Nephron (organoid): ENCODE data around the gene MAP3K20.

ENCODE experiments used
- H3K27ac Mint-ChIP-seq, 3 experiments: 2 replicates each; pipeline ENCODE4 v1.8.0; 2020; ENCODE audit warnings: mixed read lengths in 3 of 3, mild to moderate bottlenecking in 2 of 3, moderate library complexity in 1 of 3
- H3K27me3 Mint-ChIP-seq: 2 replicates; pipeline ENCODE4 v1.8.0; 2021; ENCODE audit warnings: low read depth, mild to moderate bottlenecking, moderate library complexity, mixed read lengths
- H3K36me3 Mint-ChIP-seq: 2 replicates; pipeline ENCODE4 v1.8.0; 2020; ENCODE audit warnings: low read depth, mixed read lengths
- H3K4me1 Mint-ChIP-seq: 2 replicates; pipeline ENCODE4 v1.8.0; 2020; ENCODE audit warnings: mixed read lengths
- H3K4me3 Mint-ChIP-seq, 3 experiments: 2 replicates each; pipeline ENCODE4 v1.8.0; 2020; ENCODE audit warnings: mild to moderate bottlenecking in 3 of 3, mixed read lengths in 3 of 3, moderate library complexity in 2 of 3
- H3K9me3 Mint-ChIP-seq: 2 replicates; pipeline ENCODE4 v1.8.0; 2020; ENCODE audit warnings: mixed read lengths
- CTCF ChIP-seq, 3 experiments: fragments of 200-600 bp; sonication (generic); IDR thresholded peaks; one replicate each; pipeline ENCODE4 v1.5.0; 2021; ENCODE audit warnings: antibody characterized with exemption in 3 of 3; ENCODE audit not compliant: unreplicated experiment in 3 of 3

The MAP3K20 gene

DNA sequence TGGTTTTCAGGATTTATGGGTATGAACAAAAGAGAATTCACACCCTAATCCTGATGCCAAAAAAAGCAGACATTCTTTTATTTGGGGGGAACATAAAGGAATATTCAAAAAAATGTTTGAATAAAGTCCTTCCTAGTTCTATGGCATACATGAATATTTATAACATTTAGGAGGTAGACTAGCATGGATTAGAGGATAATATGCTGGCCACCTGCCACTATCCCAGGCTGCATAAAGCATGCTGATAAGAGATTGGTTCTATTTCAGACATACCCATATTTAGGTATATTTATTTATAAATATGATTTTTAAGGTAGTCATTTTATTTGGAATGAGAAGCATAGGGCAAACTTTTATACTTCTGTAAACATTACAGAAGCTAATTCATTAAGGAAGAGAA, 34.9 kb upstream of the MAP3K20 start:
- no peaks in the 10 kb centered on the region for H3K36me3 Mint-ChIP-seq
- no peak overlapping the region for H3K4me3 Mint-ChIP-seq
- H3K9me3 Mint-ChIP-seq, result no peaks in the 10 kb centered on the region
- H3K4me1 Mint-ChIP-seq, result peaks cover 35% of the 10 kb centered on the region
- no peaks in the 10 kb centered on the region for H3K27me3 Mint-ChIP-seq
- TF ChIP-seq CTCF (IDR thresholded peaks at IDR 0.05; ENCODE audit: unreplicated experiment in 3 of 3), result no peak
- H3K27ac Mint-ChIP-seq, result no peak overlapping the region

GRCh38 chr2:173043476-173043875, 32.2 kb upstream of the MAP3K20 start:
- Mint-ChIP-seq H3K27ac (no peak overlapping the region), H3K4me3 (no peak overlapping the region), H3K27me3 (no peaks in the 10 kb centered on the region), H3K4me1 (peaks cover 14% of the 10 kb centered on the region), H3K36me3 (no peaks in the 10 kb centered on the region), H3K9me3 (no peaks in the 10 kb centered on the region)
- TF ChIP-seq CTCF (IDR thresholded peaks at IDR 0.05; ENCODE audit: unreplicated experiment in 3 of 3), result no peak

DNA sequence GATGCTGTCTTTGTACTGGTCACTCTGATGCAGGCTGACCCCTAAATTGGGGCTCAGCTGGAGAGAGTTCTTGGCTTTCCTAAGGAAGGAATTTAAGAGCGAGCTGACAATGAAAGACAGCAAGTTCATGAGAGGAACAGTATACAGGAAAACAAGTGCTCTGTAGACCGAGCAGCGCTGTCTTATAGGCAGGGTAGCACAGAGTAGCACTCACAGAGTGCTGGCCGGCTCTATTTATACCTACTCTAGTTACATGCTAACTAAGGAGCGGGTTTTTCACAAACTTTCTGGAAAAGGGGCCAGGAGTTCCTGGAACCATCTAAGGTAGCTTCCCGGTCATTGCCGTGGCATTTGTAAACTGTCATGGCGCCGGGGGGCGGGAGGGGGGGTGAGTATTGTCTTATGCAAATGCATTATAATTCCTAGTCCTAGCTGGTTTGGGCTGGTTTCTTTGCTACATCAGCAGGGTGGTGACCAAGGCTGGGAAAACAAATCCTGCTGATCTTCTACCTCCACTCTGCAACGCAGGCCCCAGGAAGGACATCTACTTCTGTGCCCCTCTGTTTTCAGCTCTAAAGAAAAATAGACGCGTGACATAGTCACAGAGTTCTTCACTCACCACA, 31.6 kb upstream of the MAP3K20 start:
- no peaks in the 10 kb centered on the region for H3K9me3 Mint-ChIP-seq
- H3K4me3 Mint-ChIP-seq, result no peak overlapping the region
- no peaks in the 10 kb centered on the region for H3K27me3 Mint-ChIP-seq
- no peak for TF ChIP-seq CTCF (IDR thresholded peaks at IDR 0.05; ENCODE audit: unreplicated experiment in 3 of 3)
- no peak overlapping the region for H3K27ac Mint-ChIP-seq
- H3K36me3 Mint-ChIP-seq, result no peaks in the 10 kb centered on the region
- peaks cover 14% of the 10 kb centered on the region for H3K4me1 Mint-ChIP-seq

GRCh38 chr2:173044686-173045085, 31.0 kb upstream of the MAP3K20 start:
- Mint-ChIP-seq H3K27me3 (no peaks in the 10 kb centered on the region), H3K4me1 (peaks cover 21% of the 10 kb centered on the region), H3K9me3 (no peaks in the 10 kb centered on the region), H3K27ac (no peak overlapping the region), H3K36me3 (no peaks in the 10 kb centered on the region), H3K4me3 (no peak overlapping the region)
- no peak for TF ChIP-seq CTCF (IDR thresholded peaks at IDR 0.05; ENCODE audit: unreplicated experiment in 3 of 3)

GRCh38 chr2:173045181-173045580, 30.5 kb upstream of the MAP3K20 start:
- Mint-ChIP-seq H3K4me3 (no peak overlapping the region), H3K9me3 (no peaks in the 10 kb centered on the region), H3K27me3 (no peaks in the 10 kb centered on the region), H3K36me3 (no peaks in the 10 kb centered on the region), H3K4me1 (peaks cover 26% of the 10 kb centered on the region), H3K27ac (no peak overlapping the region)
- no peak for TF ChIP-seq CTCF (IDR thresholded peaks at IDR 0.05; ENCODE audit: unreplicated experiment in 3 of 3)

DNA sequence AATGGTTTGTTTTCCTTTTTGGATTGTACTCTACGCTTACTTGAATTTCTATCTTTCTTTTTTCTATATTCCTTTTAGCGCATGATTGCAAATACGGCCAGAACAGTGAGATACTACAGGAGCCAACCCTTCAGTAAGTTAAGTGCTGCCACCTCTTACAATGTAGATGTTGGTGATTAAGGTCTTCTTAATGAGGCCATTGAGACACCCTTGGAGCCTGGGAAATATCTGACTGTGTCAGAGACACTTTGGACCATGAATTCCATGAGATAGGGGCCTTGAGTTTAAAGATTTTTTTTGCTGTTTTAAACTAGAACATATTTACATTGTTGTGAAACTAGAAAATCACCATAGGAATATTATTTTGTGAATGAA, 27.1 kb upstream of the MAP3K20 start:
- no peak for TF ChIP-seq CTCF (IDR thresholded peaks at IDR 0.05; ENCODE audit: unreplicated experiment in 3 of 3)
- no peak overlapping the region for H3K4me3 Mint-ChIP-seq
- no peaks in the 10 kb centered on the region for H3K9me3 Mint-ChIP-seq
- no peaks in the 10 kb centered on the region for H3K27me3 Mint-ChIP-seq
- H3K4me1 Mint-ChIP-seq, result peaks cover 21% of the 10 kb centered on the region
- no peak overlapping the region for H3K27ac Mint-ChIP-seq
- H3K36me3 Mint-ChIP-seq, result no peaks in the 10 kb centered on the region
